Stimulated activated CD8-positive, alpha-beta memory T cell treated with anti-CD3 and anti-CD28 coated beads, Interleukin-2, amount 100 ng/mL, for 48 hours (primary cell): ENCODE data around the gene DNAJA3.

Experiments used
- DNase-seq, 2 donors: peaks; one replicate each; pipeline ENCODE4 v3.0.0-alpha.2; 2020; ENCODE audit warnings: low read depth in 2 of 2

The DNAJA3 gene

GRCh38 chr16:4407543-4408322 lies 17.9 kb upstream of the DNAJA3 start:
- no peak for DNase-seq

- no peak for DNase-seq
Measured at GRCh38 chr16:4408323-4408690, 17.4 kb upstream of the DNAJA3 start.

- DNase-seq = no peak
Measured at GRCh38 chr16:4409081-4409932, 16.4 kb upstream of the DNAJA3 start.

- DNase-seq = no peak
Measured at GRCh38 chr16:4410335-4411075, 15.2 kb upstream of the DNAJA3 start.

GRCh38 chr16:4411684-4412083 lies 14.0 kb upstream of the DNAJA3 start:
- DNase-seq = no peak

GRCh38 chr16:4412159-4412558 lies 13.5 kb upstream of the DNAJA3 start:
- DNase-seq = no peak

- no peak for DNase-seq
Measured at GRCh38 chr16:4412854-4413253, 12.8 kb upstream of the DNAJA3 start.

- peak; percentile 60 to 68 for DNase-seq
Measured at GRCh38 chr16:4414187-4414917, 11.3 kb upstream of the DNAJA3 start.

GRCh38 chr16:4415538-4416199 lies 10.0 kb upstream of the DNAJA3 start:
- peak; percentile 30 to 41 for DNase-seq

- peak; percentile 98 to 99 for DNase-seq
Measured at GRCh38 chr16:4416200-4417032, 9.3 kb upstream of the DNAJA3 start, which contains the start of gene CORO7. Gene CORO7 (minus strand): TSS chr16:4416596. CDS start chr16:4416518, 78 bp downstream.

- no peak for DNase-seq
Measured at GRCh38 chr16:4419402-4419959, 6.2 kb upstream of the DNAJA3 start.

- no peak for DNase-seq
Measured at GRCh38 chr16:4420505-4421105, 5.1 kb upstream of the DNAJA3 start.

- no peak for DNase-seq
Measured at GRCh38 chr16:4426021-4426684, 485 bp downstream of the DNAJA3 start.

- DNase-seq = no peak
Measured at GRCh38 chr16:4426722-4427372, 1.2 kb downstream of the DNAJA3 start.

- no peak for DNase-seq
Measured at GRCh38 chr16:4428500-4428899, 2.8 kb downstream of the DNAJA3 start.

GRCh38 chr16:4431023-4431422 lies 5.4 kb downstream of the DNAJA3 start:
- no peak for DNase-seq

- no peak for DNase-seq
Measured at GRCh38 chr16:4433228-4433627, 7.6 kb downstream of the DNAJA3 start.
